AG09309 (cell line): ENCODE measurements around the gene ORC5.

Source experiments
- DNase-seq: peaks from one replicate; pipeline ENCODE4 v3.0.0-alpha.2; 2010; ENCODE audit warnings: low read depth
- H3K4me3 ChIP-seq: 2 replicates; pipeline ENCODE4 v1.5.1; 2011; ENCODE audit warnings: mild to moderate bottlenecking, low read depth, low read length, moderate library complexity; ENCODE audit not compliant: control insufficient read depth
- CTCF ChIP-seq: IDR thresholded peaks from 2 replicates; pipeline ENCODE4 v1.5.1; 2011; ENCODE audit warnings: mild to moderate bottlenecking, low read depth, low read length, inconsistent platforms; ENCODE audit not compliant: insufficient read depth, control insufficient read depth; ENCODE audit errors: missing control alignments

ORC5 gene

DNA sequence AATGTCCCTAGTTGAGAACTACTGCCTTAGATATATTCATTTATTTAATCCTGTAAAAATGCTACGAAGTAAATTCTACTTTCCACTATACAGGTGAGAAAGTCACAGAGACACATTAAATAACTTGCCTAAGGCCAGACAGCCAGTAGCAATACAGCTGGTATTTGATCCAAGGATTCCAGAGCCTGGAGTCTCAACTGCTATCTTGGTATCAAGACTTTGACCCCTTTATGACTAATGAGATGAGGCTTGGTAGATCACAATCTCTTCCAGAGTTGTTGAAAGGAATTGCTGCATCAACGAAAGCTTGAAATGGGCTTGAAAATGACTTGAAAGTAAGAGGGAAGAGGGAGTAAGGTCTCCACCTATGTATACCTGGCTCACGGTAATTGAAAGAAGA, 83.3 kb downstream of the ORC5 start:
- no peak for TF ChIP-seq CTCF
- DNase-seq: no peak

DNA sequence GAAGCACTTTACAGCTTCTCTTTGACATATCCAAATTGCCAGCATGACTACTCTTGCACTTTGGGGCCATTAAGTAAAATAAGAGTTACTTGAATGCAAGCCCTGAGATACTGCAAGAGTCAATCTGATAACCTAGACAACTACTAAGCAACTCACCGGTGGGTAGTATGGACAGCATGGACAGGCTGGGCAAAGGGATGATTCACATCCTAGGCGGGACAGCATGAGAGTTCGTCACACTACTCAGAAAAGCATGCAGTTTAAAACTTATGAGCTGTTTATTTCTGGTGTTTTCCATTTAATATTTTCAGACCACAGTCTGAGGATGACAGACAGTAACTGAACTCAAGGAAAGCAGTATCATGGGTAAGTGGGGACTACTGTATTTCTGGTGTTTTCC, 84.0 kb downstream of the ORC5 start:
- TF ChIP-seq CTCF: no peak
- peak; percentile 10 for DNase-seq
- H3K4me3 ChIP-seq: no peak overlapping the region

More for the DNA sequence above, 83.3 kb downstream of the ORC5 start:
- H3K4me3 ChIP-seq: no peak overlapping the region

- no peak for TF ChIP-seq CTCF
- no peak overlapping the region for H3K4me3 ChIP-seq
- DNase-seq: no peak
These were observed 94.0 kb downstream of the ORC5 start for GRCh38 chr7:104113788-104114187.

DNA sequence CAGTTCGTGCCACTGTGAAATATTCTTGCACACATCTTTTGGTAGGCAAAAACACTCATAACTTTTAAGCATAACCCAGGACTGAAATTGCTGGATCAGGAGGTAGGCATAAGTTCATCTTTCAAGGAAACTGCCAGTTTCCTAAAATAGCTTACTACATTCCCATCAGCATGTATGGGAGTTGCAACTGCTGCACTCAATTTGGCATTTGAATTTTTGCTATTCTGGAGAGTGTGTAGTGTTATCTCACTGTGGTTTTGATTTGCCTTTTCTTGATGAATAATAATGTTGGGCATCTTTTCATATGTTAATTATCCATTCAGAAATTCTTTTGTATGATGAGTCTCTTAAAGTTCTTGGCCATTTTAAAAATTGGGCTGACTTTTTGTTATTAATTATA, 95.2 kb downstream of the ORC5 start:
- no peak for TF ChIP-seq CTCF
- H3K4me3 ChIP-seq: no peak overlapping the region
- DNase-seq: no peak

DNA sequence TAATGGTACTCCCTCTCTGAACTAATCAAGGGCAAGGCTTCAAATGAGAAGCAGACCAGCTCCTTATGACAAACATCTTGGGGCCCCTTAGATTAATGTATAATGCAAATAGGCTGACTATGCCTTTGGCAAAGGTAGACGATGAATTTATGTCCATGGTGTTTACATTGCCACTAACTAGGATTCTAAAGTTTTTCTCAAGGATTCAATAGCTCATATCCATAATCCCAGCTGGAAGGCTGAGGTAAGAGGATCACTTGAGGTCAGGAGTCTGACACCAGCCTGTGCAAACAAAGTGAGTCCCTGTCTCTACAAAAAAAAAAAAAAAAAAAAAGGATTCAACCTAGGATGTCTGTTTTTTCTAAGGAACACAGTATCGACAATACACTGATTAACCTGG, 96.5 kb downstream of the ORC5 start:
- no peak for DNase-seq
- no peak overlapping the region for H3K4me3 ChIP-seq
- no peak for TF ChIP-seq CTCF

GRCh38 chr7:104106108-104106905, 101.5 kb downstream of the ORC5 start:
- no peak overlapping the region for H3K4me3 ChIP-seq
- TF ChIP-seq CTCF: peak; percentile 37
- DNase-seq: peak; percentile 13
